K562 (cell line): ENCODE data around the gene KLK11. TPM values are rescaled to one million over a fixed set of nuclear protein-coding genes. Genes with fewer than 3 reads are reported as not detected.

Experiments
- CBX8 ChIP-seq: fragments of 200-600 bp; sonication (generic); IDR thresholded peaks from 2 replicates; pipeline ENCODE4 v1.6.1; 2012; ENCODE audit warnings: borderline replicate concordance, mixed run types, low read depth, mild to moderate bottlenecking, moderate library complexity, mixed read lengths, low read length, control low read depth, inconsistent platforms; ENCODE audit not compliant: poor library complexity, severe bottlenecking; ENCODE audit errors: extremely low read depth
- CCNT2 ChIP-seq: IDR thresholded peaks from 2 replicates; pipeline ENCODE4 v1.6.1; 2011; ENCODE audit warnings: borderline replicate concordance, low read depth, mild to moderate bottlenecking, moderate library complexity, mixed read lengths, low read length; ENCODE audit not compliant: insufficient read length; ENCODE audit errors: extremely low read depth
- COPS2 ChIP-seq: fragments of 450-650 bp; conservative IDR thresholded peaks from 2 replicates; pipeline ENCODE4 v1.6.1; 2016; ENCODE audit warnings: mild to moderate bottlenecking, moderate library complexity
- ETV1 ChIP-seq: fragments of 450-650 bp; conservative IDR thresholded peaks from 2 replicates; pipeline ENCODE4 v1.6.1; 2016; ENCODE audit warnings: missing genetic modification characterization, control low read depth, low read depth, missing compliant biosample characterization
- HNRNPL ChIP-seq: fragments of 200-400 bp; formaldehyde crosslinking; IDR thresholded peaks from 2 replicates; pipeline ENCODE4 v1.6.1; 2017; ENCODE audit warnings: low read depth, mild to moderate bottlenecking, low read length
- HNRNPLL ChIP-seq: fragments of 200-400 bp; formaldehyde crosslinking; IDR thresholded peaks from 2 replicates; pipeline ENCODE4 v1.6.1; 2017; ENCODE audit warnings: low read length, low read depth, mild to moderate bottlenecking; ENCODE audit not compliant: poor library complexity, severe bottlenecking
- JUN ChIP-seq, 2 experiments: sonication (generic) in 1 of 2; formaldehyde crosslinking in 1 of 2; IDR thresholded peaks; 2 replicates each; pipeline versions ENCODE4 v1.6.1 to v1.8.0; 2012 to 2022; ENCODE audit warnings: borderline replicate concordance in 2 of 2, mild to moderate bottlenecking in 2 of 2, improper control_type of control experiment in 1 of 2, low read depth in 1 of 2, low read length in 1 of 2, missing genetic modification reagents in 1 of 2
- KDM2B ChIP-seq: fragments of 250-450 bp; sonication (Bioruptor Pico); IDR thresholded peaks from 2 replicates; pipeline ENCODE4 v1.8.0; 2021; ENCODE audit warnings: mild to moderate bottlenecking, moderate library complexity
- KLF1 ChIP-seq: fragments of 450-650 bp; IDR thresholded peaks from 2 replicates; pipeline ENCODE4 v1.6.1; 2016; ENCODE audit warnings: missing genetic modification characterization, missing compliant biosample characterization
- NEUROD1 ChIP-seq: fragments of 150-350 bp; IDR thresholded peaks from 2 replicates; pipeline ENCODE4 v1.6.1; 2014; ENCODE audit warnings: borderline replicate concordance, low read length, low read depth; ENCODE audit not compliant: partially characterized antibody
- NFRKB ChIP-seq: fragments of 450-650 bp; IDR thresholded peaks from 2 replicates; pipeline ENCODE4 v1.6.1; 2016; ENCODE audit warnings: low read depth
- NR2C1 ChIP-seq, 2 experiments: fragments of 450-650 bp; IDR thresholded peaks; 2 replicates each; pipeline ENCODE4 v1.6.1; 2017; ENCODE audit warnings: mild to moderate bottlenecking in 2 of 2, antibody characterized with exemption in 1 of 2, inconsistent platforms in 1 of 2, missing compliant biosample characterization in 1 of 2, missing genetic modification characterization in 1 of 2
- SMARCA5 ChIP-seq: fragments of 450-650 bp; IDR thresholded peaks from 2 replicates; pipeline ENCODE4 v1.6.1; 2016
- SP2 ChIP-seq: IDR thresholded peaks from 2 replicates; pipeline ENCODE4 v1.6.1; 2011; ENCODE audit warnings: mild to moderate bottlenecking, low read depth, low read length, moderate library complexity; ENCODE audit not compliant: poor library complexity, severe bottlenecking; ENCODE audit errors: extremely low read depth
- THRAP3 ChIP-seq: fragments of 450-650 bp; IDR thresholded peaks from 2 replicates; pipeline ENCODE4 v1.6.1; 2016; ENCODE audit warnings: mild to moderate bottlenecking, inconsistent platforms, borderline replicate concordance
- ZNF224 ChIP-seq: sonication (generic); formaldehyde crosslinking; IDR thresholded peaks from 2 replicates; pipeline ENCODE4 v1.8.0; 2022; ENCODE audit warnings: mild to moderate bottlenecking, missing genetic modification reagents
- polyA plus RNA-seq, 8 experiments: library from polyadenylated mRNA; depleted of rRNA in 4 of 8; stranded (reverse) in 5 of 8; unstranded in 3 of 8; fragments of >200 nt; fragmentation: Nextera tagmentation in 2 of 8; fragmentation: Illumina TruSeq in 1 of 8; extraction: Ambion mirVana in 2 of 8; extraction: Trizol in 1 of 8; gene quantifications; 2 replicates each; pipeline versions ENCODE4 v1.2.1 to v1.2.3, GENCODE V29; 2011 to 2014; ENCODE audit warnings: inconsistent platforms in 1 of 8, missing spikeins in 1 of 8
- total RNA-seq, 7 experiments: library from RNA; depleted of rRNA in 6 of 7; stranded (reverse); fragments of >200 nt in 6 of 7; fragmentation: Illumina TruSeq in 2 of 7; extraction: Trizol in 2 of 7; gene quantifications; 2 replicates each; pipeline versions ENCODE4 v1.2.1 to v1.2.3, GENCODE V29; 2011 to 2021; ENCODE audit warnings: low replicate concordance in 1 of 7
- TF ChIP-seq, protein P1 (sequence below), 3 experiments: fragments of 200-800 bp in 1 of 3; sonication (Bioruptor generic) in 1 of 3; sonication (generic) in 1 of 3; formaldehyde crosslinking in 1 of 3; IDR thresholded peaks; 2 replicates each; pipeline versions ENCODE4 v1.6.1 to v1.8.0; 2016 to 2022; ENCODE audit warnings: mild to moderate bottlenecking in 2 of 3, missing compliant biosample characterization in 2 of 3, missing genetic modification characterization in 2 of 3, missing genetic modification reagents in 1 of 3
- TF ChIP-seq, protein P2 (sequence below): fragments of 450-650 bp; formaldehyde crosslinking; conservative IDR thresholded peaks from 2 replicates; pipeline ENCODE4 v1.4.0; 2022; ENCODE audit warnings: mild to moderate bottlenecking, missing genetic modification characterization
- TF ChIP-seq, protein P3 (sequence below): IDR thresholded peaks from 2 replicates; pipeline ENCODE4 v1.6.1; 2011; ENCODE audit not compliant: insufficient read length; ENCODE audit errors: extremely low read depth
- TF ChIP-seq, protein P4 (sequence below): sonication (generic); formaldehyde crosslinking; IDR thresholded peaks from 2 replicates; pipeline ENCODE4 v1.9.0; 2022; ENCODE audit warnings: mild to moderate bottlenecking, missing genetic modification reagents
- TF ChIP-seq, protein P5 (sequence below): sonication (generic); formaldehyde crosslinking; IDR thresholded peaks from 2 replicates; pipeline ENCODE4 v1.5.0; 2020; ENCODE audit warnings: missing genetic modification reagents

The KLK11 gene
- total and polyA plus RNA-seq, 9 of the 15 experiments (the other 6 are each of a cell fraction or from before 2014, with no cell fraction given): not detected

DNA sequence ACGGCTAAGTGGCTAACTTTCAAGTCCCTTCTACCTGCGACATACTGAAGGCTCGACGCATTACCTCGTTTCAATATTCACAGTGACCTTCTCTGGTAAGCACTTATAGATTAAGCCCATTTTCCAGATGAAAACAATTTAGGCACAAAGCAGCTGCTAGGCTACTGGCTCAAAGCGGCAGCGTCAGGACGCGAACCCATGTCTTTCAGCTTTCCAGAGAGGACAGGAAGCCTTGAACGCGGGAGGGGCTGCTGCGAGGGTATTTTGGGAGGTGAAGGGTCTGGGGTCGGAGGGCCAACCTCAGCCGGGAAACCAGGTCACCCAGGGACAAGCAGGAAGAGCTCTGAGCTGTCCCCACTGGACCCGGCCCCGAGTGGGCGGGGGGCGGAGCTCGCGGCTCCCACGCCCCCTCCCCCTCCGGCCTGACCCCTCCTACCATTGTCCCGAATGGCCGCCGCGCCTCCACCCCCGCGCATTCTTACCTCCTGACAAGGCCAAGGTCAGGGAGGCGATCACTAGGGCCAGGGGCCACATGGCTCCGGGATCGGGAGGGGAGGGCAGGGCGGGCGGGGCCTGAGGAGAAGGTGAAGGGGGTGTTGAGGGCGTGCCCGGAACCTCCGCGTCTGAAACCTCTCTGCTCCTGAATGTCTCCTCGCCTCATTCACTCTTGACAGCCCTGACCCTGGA lies 38.3 kb upstream of the KLK11 start, which contains the start of gene KLK13 (continued):
- TF ChIP-seq NR2C1 (IDR thresholded peaks at IDR 0.05): peak; percentile 35; the same call in 1 of the 2 replicates
- no peak; the same call in 1 of the 2 replicates for TF ChIP-seq NR2C1 (tag; IDR thresholded peaks at IDR 0.05)
- TF ChIP-seq NEUROD1: peak; percentile 53
- TF ChIP-seq, protein P1, sequence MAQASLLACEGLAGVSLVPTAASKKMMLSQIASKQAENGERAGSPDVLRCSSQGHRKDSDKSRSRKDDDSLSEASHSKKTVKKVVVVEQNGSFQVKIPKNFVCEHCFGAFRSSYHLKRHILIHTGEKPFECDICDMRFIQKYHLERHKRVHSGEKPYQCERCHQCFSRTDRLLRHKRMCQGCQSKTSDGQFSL (CRISPR knock-in tag; IDR thresholded peaks at IDR 0.05): no peak
- TF ChIP-seq, protein P1 (tag; IDR thresholded peaks at IDR 0.05): no peak
- TF ChIP-seq COPS2: no peak
- TF ChIP-seq, protein P2, sequence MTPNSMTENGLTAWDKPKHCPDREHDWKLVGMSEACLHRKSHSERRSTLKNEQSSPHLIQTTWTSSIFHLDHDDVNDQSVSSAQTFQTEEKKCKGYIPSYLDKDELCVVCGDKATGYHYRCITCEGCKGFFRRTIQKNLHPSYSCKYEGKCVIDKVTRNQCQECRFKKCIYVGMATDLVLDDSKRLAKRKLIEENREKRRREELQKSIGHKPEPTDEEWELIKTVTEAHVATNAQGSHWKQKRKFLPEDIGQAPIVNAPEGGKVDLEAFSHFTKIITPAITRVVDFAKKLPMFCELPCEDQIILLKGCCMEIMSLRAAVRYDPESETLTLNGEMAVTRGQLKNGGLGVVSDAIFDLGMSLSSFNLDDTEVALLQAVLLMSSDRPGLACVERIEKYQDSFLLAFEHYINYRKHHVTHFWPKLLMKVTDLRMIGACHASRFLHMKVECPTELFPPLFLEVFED (CRISPR knock-in tag): no peak
- TF ChIP-seq CCNT2: peak; percentile 39
- TF ChIP-seq SMARCA5: 0 out of 2 replicates have a peak, but pooled peaks have one; percentile 64
- no peak for TF ChIP-seq THRAP3
- TF ChIP-seq ETV1 (tag): no peak
- TF ChIP-seq KLF1 (tag): no peak
- no peak for TF ChIP-seq JUN (IDR thresholded peaks at IDR 0.05; ENCODE audit: borderline replicate concordance, low read depth, low read length)
- no peak for TF ChIP-seq JUN (CRISPR knock-in tag; IDR thresholded peaks at IDR 0.05; ENCODE audit: borderline replicate concordance)
- TF ChIP-seq CBX8: no peak
- TF ChIP-seq, protein P3, sequence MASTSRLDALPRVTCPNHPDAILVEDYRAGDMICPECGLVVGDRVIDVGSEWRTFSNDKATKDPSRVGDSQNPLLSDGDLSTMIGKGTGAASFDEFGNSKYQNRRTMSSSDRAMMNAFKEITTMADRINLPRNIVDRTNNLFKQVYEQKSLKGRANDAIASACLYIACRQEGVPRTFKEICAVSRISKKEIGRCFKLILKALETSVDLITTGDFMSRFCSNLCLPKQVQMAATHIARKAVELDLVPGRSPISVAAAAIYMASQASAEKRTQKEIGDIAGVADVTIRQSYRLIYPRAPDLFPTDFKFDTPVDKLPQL: no peak
- TF ChIP-seq, protein P4, sequence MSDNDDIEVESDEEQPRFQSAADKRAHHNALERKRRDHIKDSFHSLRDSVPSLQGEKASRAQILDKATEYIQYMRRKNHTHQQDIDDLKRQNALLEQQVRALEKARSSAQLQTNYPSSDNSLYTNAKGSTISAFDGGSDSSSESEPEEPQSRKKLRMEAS: 0 out of 2 replicates have a peak, but pooled peaks have one; percentile 16
- TF ChIP-seq, protein P5, sequence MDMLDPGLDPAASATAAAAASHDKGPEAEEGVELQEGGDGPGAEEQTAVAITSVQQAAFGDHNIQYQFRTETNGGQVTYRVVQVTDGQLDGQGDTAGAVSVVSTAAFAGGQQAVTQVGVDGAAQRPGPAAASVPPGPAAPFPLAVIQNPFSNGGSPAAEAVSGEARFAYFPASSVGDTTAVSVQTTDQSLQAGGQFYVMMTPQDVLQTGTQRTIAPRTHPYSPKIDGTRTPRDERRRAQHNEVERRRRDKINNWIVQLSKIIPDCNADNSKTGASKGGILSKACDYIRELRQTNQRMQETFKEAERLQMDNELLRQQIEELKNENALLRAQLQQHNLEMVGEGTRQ (CRISPR knock-in tag): no peak
- TF ChIP-seq HNRNPL: no peak
- TF ChIP-seq HNRNPLL: no peak
- no peak for TF ChIP-seq NFRKB
- no peak for TF ChIP-seq KDM2B (CRISPR knock-in tag)
- no peak for TF ChIP-seq ZNF224 (CRISPR knock-in tag)
- no peak for TF ChIP-seq SP2
